A673 (cell line): ENCODE results near the gene ALX3.

Experiments
- CTCF ChIP-seq: fragments of 300-800, 200-600 bp; sonication (generic); conservative IDR thresholded peaks from 2 replicates; pipeline ENCODE4 v1.5.1; 2017; ENCODE audit warnings: low read depth, mild to moderate bottlenecking, antibody characterized with exemption, low read length, moderate library complexity, mixed read lengths
- EZH2 ChIP-seq: fragments of 200-600 bp; sonication (generic); IDR thresholded peaks from 2 replicates; pipeline ENCODE4 v1.6.1; 2017; ENCODE audit warnings: borderline replicate concordance, low read depth, mild to moderate bottlenecking, mixed read lengths, antibody characterized with exemption, low read length; ENCODE audit not compliant: poor library complexity, severe bottlenecking

- no peak for TF ChIP-seq CTCF
- TF ChIP-seq EZH2: no peak
Measured at GRCh38 chr1:110070282-110070669, 196 bp downstream of the ALX3 start.
